Measurements from ENCODE around the gene HIP1.
"Not testable (repeated sequence)": the region's sequence is repeated elsewhere in the genome, so short reads cannot be mapped to it uniquely, and the experiment has no call there.

HIP1 gene

GRCh38 chr7:75734586-75735458 lies 3.9 kb downstream of the HIP1 start:
- no peak overlapping the region for H3K4me3 ChIP-seq (ENCODE audit: low read depth, low read length)
- no peak for TF ChIP-seq CTCF (IDR thresholded peaks at IDR 0.05; ENCODE audit: low read depth, low read length)

GRCh38 chr7:75732764-75733630 lies 5.7 kb downstream of the HIP1 start:
- H3K4me3 ChIP-seq (ENCODE audit: low read depth, low read length) = peak overlapping the region; percentile 34
- TF ChIP-seq CTCF (IDR thresholded peaks at IDR 0.05; ENCODE audit: low read depth, low read length) = no peak

GRCh38 chr7:75732016-75732521 lies 6.7 kb downstream of the HIP1 start:
- TF ChIP-seq CTCF (IDR thresholded peaks at IDR 0.05; ENCODE audit: low read depth, low read length) = no peak
- no peak overlapping the region for H3K4me3 ChIP-seq (ENCODE audit: low read depth, low read length)

GRCh38 chr7:75729851-75730274 lies 8.9 kb downstream of the HIP1 start:
- no peak overlapping the region for H3K4me3 ChIP-seq (ENCODE audit: low read depth, low read length)
- TF ChIP-seq CTCF (IDR thresholded peaks at IDR 0.05; ENCODE audit: low read depth, low read length) = no peak

- H3K4me3 ChIP-seq (ENCODE audit: low read depth, low read length) = no peak overlapping the region
Observed at GRCh38 chr7:75727881-75728593, 10.7 kb downstream of the HIP1 start.

GRCh38 chr7:75727351-75727750 lies 11.4 kb downstream of the HIP1 start:
- H3K4me3 ChIP-seq (ENCODE audit: low read depth, low read length) = not testable (repeated sequence)

More at GRCh38 chr7:75727881-75728593, 10.7 kb downstream of the HIP1 start:
- TF ChIP-seq CTCF (IDR thresholded peaks at IDR 0.05; ENCODE audit: low read depth, low read length) = no peak

- TF ChIP-seq CTCF (IDR thresholded peaks at IDR 0.05; ENCODE audit: low read depth, low read length) = no peak
- no peak overlapping the region for H3K4me3 ChIP-seq (ENCODE audit: low read depth, low read length)
Observed at GRCh38 chr7:75725306-75725705, 13.4 kb downstream of the HIP1 start.
